ENCODE measurements around the gene TMTC3.

TMTC3 gene

GRCh38 chr12:88166179-88166578 is 24.1 kb downstream of the TMTC3 start:
- Histone ChIP-seq H3K4me3 (ENCODE audit: insufficient read length, low read depth) (no peak overlapping the region), H3K9me3 (ENCODE audit: insufficient read depth, low read length) (no peaks in the 10 kb centered on the region), H3K4me1 (ENCODE audit: insufficient read depth, insufficient read length) (no peaks in the 10 kb centered on the region), H3K27me3 (ENCODE audit: insufficient read depth, insufficient read length) (no peaks in the 10 kb centered on the region), H3K9ac (ENCODE audit: insufficient read length, low read depth) (no peak overlapping the region), H3K36me3 (ENCODE audit: insufficient read depth, insufficient read length, low read length) (peaks cover 22% of the 10 kb centered on the region)
- TF ChIP-seq ZNF274 (IDR thresholded peaks at IDR 0.05; ENCODE audit: low read depth, low read length) (no peak), YY1 (IDR thresholded peaks at IDR 0.05; ENCODE audit: insufficient read depth, insufficient read length) (no peak), SUZ12 (IDR thresholded peaks at IDR 0.05; ENCODE audit: extremely low read depth, insufficient read depth, insufficient read length) (no peak)
- no peak for DNase-seq (ENCODE audit: low read depth, low spot score)

GRCh38 chr12:88167384-88167783 is 25.3 kb downstream of the TMTC3 start:
- no peak for DNase-seq (ENCODE audit: low read depth, low spot score)
- Histone ChIP-seq H3K4me3 (ENCODE audit: insufficient read length, low read depth) (no peak overlapping the region), H3K9ac (ENCODE audit: insufficient read length, low read depth) (no peak overlapping the region), H3K36me3 (ENCODE audit: insufficient read depth, insufficient read length, low read length) (peaks cover 18% of the 10 kb centered on the region), H3K27me3 (ENCODE audit: insufficient read depth, insufficient read length) (no peaks in the 10 kb centered on the region), H3K9me3 (ENCODE audit: insufficient read depth, low read length) (no peaks in the 10 kb centered on the region), H3K4me1 (ENCODE audit: insufficient read depth, insufficient read length) (no peaks in the 10 kb centered on the region)
- TF ChIP-seq ZNF274 (IDR thresholded peaks at IDR 0.05; ENCODE audit: low read depth, low read length) (no peak), YY1 (IDR thresholded peaks at IDR 0.05; ENCODE audit: insufficient read depth, insufficient read length) (no peak), SUZ12 (IDR thresholded peaks at IDR 0.05; ENCODE audit: extremely low read depth, insufficient read depth, insufficient read length) (no peak)

- DNase-seq (ENCODE audit: low read depth, low spot score): no peak
- H3K4me3 ChIP-seq (ENCODE audit: insufficient read length, low read depth): no peak overlapping the region
- H3K36me3 ChIP-seq (ENCODE audit: insufficient read depth, insufficient read length, low read length): peaks cover 18% of the 10 kb centered on the region
- no peak for TF ChIP-seq YY1 (IDR thresholded peaks at IDR 0.05; ENCODE audit: insufficient read depth, insufficient read length)
- H3K4me1 ChIP-seq (ENCODE audit: insufficient read depth, insufficient read length): no peaks in the 10 kb centered on the region
- H3K9ac ChIP-seq (ENCODE audit: insufficient read length, low read depth): no peak overlapping the region
- no peaks in the 10 kb centered on the region for H3K9me3 ChIP-seq (ENCODE audit: insufficient read depth, low read length)
- H3K27me3 ChIP-seq (ENCODE audit: insufficient read depth, insufficient read length): no peaks in the 10 kb centered on the region
These were observed 30.8 kb downstream of the TMTC3 start for GRCh38 chr12:88172844-88173407.

- H3K36me3 ChIP-seq (ENCODE audit: insufficient read depth, insufficient read length, low read length): peaks cover 35% of the 10 kb centered on the region
These were observed 33.4 kb downstream of the TMTC3 start for GRCh38 chr12:88175544-88175943.

GRCh38 chr12:88179436-88180014 is 37.4 kb downstream of the TMTC3 start:
- Histone ChIP-seq H3K4me3 (ENCODE audit: insufficient read length, low read depth) (no peak overlapping the region), H3K9ac (ENCODE audit: insufficient read length, low read depth) (no peak overlapping the region), H3K4me1 (ENCODE audit: insufficient read depth, insufficient read length) (no peaks in the 10 kb centered on the region), H3K9me3 (ENCODE audit: insufficient read depth, low read length) (no peaks in the 10 kb centered on the region), H3K27me3 (ENCODE audit: insufficient read depth, insufficient read length) (no peaks in the 10 kb centered on the region), H3K36me3 (ENCODE audit: insufficient read depth, insufficient read length, low read length) (peaks cover 41% of the 10 kb centered on the region)
- no peak for DNase-seq (ENCODE audit: low read depth, low spot score)
- TF ChIP-seq SUZ12 (IDR thresholded peaks at IDR 0.05; ENCODE audit: extremely low read depth, insufficient read depth, insufficient read length) (no peak), ZNF274 (IDR thresholded peaks at IDR 0.05; ENCODE audit: low read depth, low read length) (no peak), YY1 (IDR thresholded peaks at IDR 0.05; ENCODE audit: insufficient read depth, insufficient read length) (no peak)

More at GRCh38 chr12:88175544-88175943, 33.4 kb downstream of the TMTC3 start:
- TF ChIP-seq ZNF274 (IDR thresholded peaks at IDR 0.05; ENCODE audit: low read depth, low read length) (no peak), YY1 (IDR thresholded peaks at IDR 0.05; ENCODE audit: insufficient read depth, insufficient read length) (no peak), SUZ12 (IDR thresholded peaks at IDR 0.05; ENCODE audit: extremely low read depth, insufficient read depth, insufficient read length) (no peak)
- Histone ChIP-seq H3K4me1 (ENCODE audit: insufficient read depth, insufficient read length) (no peaks in the 10 kb centered on the region), H3K9me3 (ENCODE audit: insufficient read depth, low read length) (no peaks in the 10 kb centered on the region), H3K9ac (ENCODE audit: insufficient read length, low read depth) (no peak overlapping the region), H3K4me3 (ENCODE audit: insufficient read length, low read depth) (no peak overlapping the region), H3K27me3 (ENCODE audit: insufficient read depth, insufficient read length) (no peaks in the 10 kb centered on the region)
- DNase-seq (ENCODE audit: low read depth, low spot score): no peak

- no peak for TF ChIP-seq SUZ12 (IDR thresholded peaks at IDR 0.05; ENCODE audit: extremely low read depth, insufficient read depth, insufficient read length)
- TF ChIP-seq YY1 (IDR thresholded peaks at IDR 0.05; ENCODE audit: insufficient read depth, insufficient read length): no peak
- no peak for TF ChIP-seq ZNF274 (IDR thresholded peaks at IDR 0.05; ENCODE audit: low read depth, low read length)
- Histone ChIP-seq H3K36me3 (ENCODE audit: insufficient read depth, insufficient read length, low read length) (peaks cover 26% of the 10 kb centered on the region), H3K4me1 (ENCODE audit: insufficient read depth, insufficient read length) (no peaks in the 10 kb centered on the region), H3K27me3 (ENCODE audit: insufficient read depth, insufficient read length) (no peaks in the 10 kb centered on the region), H3K4me3 (ENCODE audit: insufficient read length, low read depth) (no peak overlapping the region), H3K9me3 (ENCODE audit: insufficient read depth, low read length) (no peaks in the 10 kb centered on the region), H3K9ac (ENCODE audit: insufficient read length, low read depth) (no peak overlapping the region)
- DNase-seq (ENCODE audit: low read depth, low spot score): no peak
These were observed 39.8 kb downstream of the TMTC3 start for GRCh38 chr12:88181881-88182280.

GRCh38 chr12:88182416-88182815 is 40.3 kb downstream of the TMTC3 start:
- TF ChIP-seq ZNF274 (IDR thresholded peaks at IDR 0.05; ENCODE audit: low read depth, low read length) (no peak), SUZ12 (IDR thresholded peaks at IDR 0.05; ENCODE audit: extremely low read depth, insufficient read depth, insufficient read length) (no peak), YY1 (IDR thresholded peaks at IDR 0.05; ENCODE audit: insufficient read depth, insufficient read length) (no peak)
- Histone ChIP-seq H3K4me1 (ENCODE audit: insufficient read depth, insufficient read length) (no peaks in the 10 kb centered on the region), H3K9ac (ENCODE audit: insufficient read length, low read depth) (no peak overlapping the region), H3K27me3 (ENCODE audit: insufficient read depth, insufficient read length) (no peaks in the 10 kb centered on the region), H3K9me3 (ENCODE audit: insufficient read depth, low read length) (no peaks in the 10 kb centered on the region), H3K36me3 (ENCODE audit: insufficient read depth, insufficient read length, low read length) (peaks cover 26% of the 10 kb centered on the region), H3K4me3 (ENCODE audit: insufficient read length, low read depth) (no peak overlapping the region)
- DNase-seq (ENCODE audit: low read depth, low spot score): no peak
